Nephron progenitor cell (in vitro differentiated cells): ENCODE results near the gene SNX4.
A peak's percentile ranks its signal among the peaks of the same experiment; 100 is the strongest.

Source experiments
- DNase-seq: peaks from one replicate; pipeline ENCODE4 v3.0.0; 2021
- H3K27ac Mint-ChIP-seq: 2 replicates; pipeline ENCODE4 v1.8.0; 2021; ENCODE audit warnings: mild to moderate bottlenecking, moderate library complexity, mixed read lengths
- H3K27me3 Mint-ChIP-seq: 2 replicates; pipeline ENCODE4 v1.8.0; 2021; ENCODE audit warnings: mild to moderate bottlenecking, low read depth, mixed read lengths; ENCODE audit not compliant: poor library complexity
- H3K36me3 Mint-ChIP-seq: 2 replicates; pipeline ENCODE4 v1.8.0; 2021; ENCODE audit warnings: low read depth, mixed read lengths
- H3K4me1 Mint-ChIP-seq: 2 replicates; pipeline ENCODE4 v1.8.0; 2021; ENCODE audit warnings: mixed read lengths
- H3K4me3 Mint-ChIP-seq: 2 replicates; pipeline ENCODE4 v1.8.0; 2021; ENCODE audit warnings: mild to moderate bottlenecking, moderate library complexity, mixed read lengths
- H3K9me3 Mint-ChIP-seq: 2 replicates; pipeline ENCODE4 v1.8.0; 2021; ENCODE audit warnings: mild to moderate bottlenecking, moderate library complexity, mixed read lengths
- CTCF ChIP-seq: fragments of 200-600 bp; sonication (generic); IDR thresholded peaks from 2 replicates; pipeline ENCODE4 v1.5.0; 2021; ENCODE audit warnings: antibody characterized with exemption

SNX4 gene

GRCh38 chr3:125460233-125460632 lies 59.8 kb downstream of the SNX4 start:
- H3K4me1 Mint-ChIP-seq: no peaks in the 10 kb centered on the region
- peaks cover 4% of the 10 kb centered on the region for H3K27me3 Mint-ChIP-seq
- no peak for TF ChIP-seq CTCF
- no peak for DNase-seq
- no peak overlapping the region for H3K27ac Mint-ChIP-seq
- no peaks in the 10 kb centered on the region for H3K9me3 Mint-ChIP-seq
- H3K36me3 Mint-ChIP-seq: peaks cover 62% of the 10 kb centered on the region
- H3K4me3 Mint-ChIP-seq: no peak overlapping the region

- Mint-ChIP-seq H3K27ac (no peak overlapping the region), H3K36me3 (peaks cover 29% of the 10 kb centered on the region), H3K9me3 (peaks cover 4% of the 10 kb centered on the region), H3K4me1 (no peaks in the 10 kb centered on the region), H3K27me3 (no peaks in the 10 kb centered on the region), H3K4me3 (no peak overlapping the region)
- DNase-seq: no peak
- TF ChIP-seq CTCF: no peak
These were observed 76.1 kb downstream of the SNX4 start for GRCh38 chr3:125443923-125444322.

GRCh38 chr3:125442506-125442905 lies 77.5 kb downstream of the SNX4 start:
- no peaks in the 10 kb centered on the region for H3K27me3 Mint-ChIP-seq

GRCh38 chr3:125440970-125441369 lies 79.0 kb downstream of the SNX4 start:
- H3K27me3 Mint-ChIP-seq: no peaks in the 10 kb centered on the region
- no peak for TF ChIP-seq CTCF
- H3K27ac Mint-ChIP-seq: no peak overlapping the region
- H3K4me3 Mint-ChIP-seq: no peak overlapping the region
- H3K4me1 Mint-ChIP-seq: no peaks in the 10 kb centered on the region
- no peak for DNase-seq
- no peaks in the 10 kb centered on the region for H3K9me3 Mint-ChIP-seq
- peaks cover 8% of the 10 kb centered on the region for H3K36me3 Mint-ChIP-seq

More at GRCh38 chr3:125442506-125442905, 77.5 kb downstream of the SNX4 start:
- no peak for DNase-seq
- Mint-ChIP-seq H3K9me3 (peaks cover 4% of the 10 kb centered on the region), H3K4me1 (no peaks in the 10 kb centered on the region), H3K36me3 (peaks cover 22% of the 10 kb centered on the region), H3K27ac (no peak overlapping the region), H3K4me3 (no peak overlapping the region)
- no peak for TF ChIP-seq CTCF

GRCh38 chr3:125440559-125440955 lies 79.4 kb downstream of the SNX4 start:
- no peaks in the 10 kb centered on the region for H3K4me1 Mint-ChIP-seq
- no peak overlapping the region for H3K27ac Mint-ChIP-seq
- H3K27me3 Mint-ChIP-seq: no peaks in the 10 kb centered on the region
- TF ChIP-seq CTCF: no peak
- peaks cover 6% of the 10 kb centered on the region for H3K36me3 Mint-ChIP-seq
- H3K9me3 Mint-ChIP-seq: no peaks in the 10 kb centered on the region
- no peak for DNase-seq
- H3K4me3 Mint-ChIP-seq: no peak overlapping the region

GRCh38 chr3:125437631-125438435 lies 82.2 kb downstream of the SNX4 start:
- Mint-ChIP-seq H3K4me3 (no peak overlapping the region), H3K4me1 (no peaks in the 10 kb centered on the region), H3K36me3 (no peaks in the 10 kb centered on the region), H3K9me3 (no peaks in the 10 kb centered on the region), H3K27ac (no peak overlapping the region), H3K27me3 (no peaks in the 10 kb centered on the region)
- peak; percentile 98 for TF ChIP-seq CTCF
- peak; percentile 75 for DNase-seq
